K562 (cell line): ENCODE measurements around the gene HSF4. TPM values are rescaled to one million over a fixed set of nuclear protein-coding genes. Genes with fewer than 3 reads are reported as not detected.
A peak's percentile ranks its signal among the peaks of the same experiment; 100 is the strongest.

Experiments
- C11orf30 ChIP-seq: fragments of 450-650 bp; IDR thresholded peaks from 2 replicates; pipeline ENCODE4 v1.6.1; 2016; ENCODE audit warnings: low read depth, mild to moderate bottlenecking
- E2F3 ChIP-seq: fragments of 250-450 bp; sonication (Bioruptor Pico); IDR thresholded peaks from 2 replicates; pipeline ENCODE4 v1.4.0; 2020; ENCODE audit warnings: mild to moderate bottlenecking
- ELF1 ChIP-seq: fragments of 200-800 bp; sonication (Bioruptor generic); IDR thresholded peaks from 2 replicates; pipeline ENCODE4 v1.6.1; 2016; ENCODE audit warnings: missing genetic modification characterization, missing compliant biosample characterization
- HDGF ChIP-seq: fragments of 450-650 bp; IDR thresholded peaks from 2 replicates; pipeline ENCODE4 v1.6.1; 2016
- HMG20B ChIP-seq: fragments of 250-450 bp; sonication (Bioruptor Pico); IDR thresholded peaks from 2 replicates; pipeline ENCODE4 v1.5.0; 2021; ENCODE audit warnings: mild to moderate bottlenecking
- KDM5B ChIP-seq: fragments of 200-600 bp; sonication (generic); IDR thresholded peaks from 2 replicates; pipeline ENCODE4 v1.6.1; 2012; ENCODE audit warnings: low read depth, mild to moderate bottlenecking, moderate library complexity, low read length, control low read depth, inconsistent platforms; ENCODE audit not compliant: insufficient replicate concordance
- MAFG ChIP-seq: fragments of 450-650 bp; conservative IDR thresholded peaks from 2 replicates; pipeline ENCODE4 v1.6.1; 2016; ENCODE audit warnings: missing genetic modification characterization, missing compliant biosample characterization
- MCM5 ChIP-seq: fragments of 450-650 bp; IDR thresholded peaks from 2 replicates; pipeline ENCODE4 v1.6.1; 2016; ENCODE audit warnings: low read depth
- MYNN ChIP-seq, 2 experiments: sonication (generic); formaldehyde crosslinking in 1 of 2; IDR thresholded peaks; 2 replicates each; pipeline versions ENCODE4 v1.5.0 to v1.6.1; 2016 to 2020; ENCODE audit warnings: antibody characterized with exemption in 1 of 2, missing genetic modification reagents in 1 of 2
- NFRKB ChIP-seq: fragments of 450-650 bp; IDR thresholded peaks from 2 replicates; pipeline ENCODE4 v1.6.1; 2016; ENCODE audit warnings: low read depth
- NR3C1 ChIP-seq: sonication (generic); formaldehyde crosslinking; IDR thresholded peaks from 2 replicates; pipeline ENCODE4 v1.8.1; 2022; ENCODE audit warnings: missing genetic modification reagents
- NR4A1 ChIP-seq, 2 experiments: fragments of 250-450 bp in 1 of 2; fragments of 450-650 bp in 1 of 2; sonication (Bioruptor Pico) in 1 of 2; IDR thresholded peaks; 2 replicates each; pipeline versions ENCODE4 v1.4.0 to v1.6.1; 2016 to 2020; ENCODE audit warnings: mild to moderate bottlenecking in 2 of 2, missing compliant biosample characterization in 1 of 2, missing genetic modification characterization in 1 of 2, moderate library complexity in 1 of 2
- PCBP1 ChIP-seq: fragments of 200-400 bp; formaldehyde crosslinking; IDR thresholded peaks from 2 replicates; pipeline ENCODE4 v1.6.1; 2018; ENCODE audit warnings: mild to moderate bottlenecking, low read depth, low read length; ENCODE audit not compliant: poor library complexity, severe bottlenecking
- PHF8 ChIP-seq: fragments of 200-600 bp; sonication (generic); IDR thresholded peaks from 2 replicates; pipeline ENCODE4 v1.6.1; 2012; ENCODE audit warnings: mixed run types, mild to moderate bottlenecking, inconsistent platforms, low read length, moderate library complexity, borderline replicate concordance
- RBM14 ChIP-seq: fragments of 200-400 bp; formaldehyde crosslinking; IDR thresholded peaks from 2 replicates; pipeline ENCODE4 v1.6.1; 2018; ENCODE audit warnings: low read depth, mild to moderate bottlenecking, low read length, moderate library complexity, borderline replicate concordance; ENCODE audit not compliant: insufficient read depth
- TAF7 ChIP-seq: fragments of 450-650 bp; IDR thresholded peaks from 2 replicates; pipeline ENCODE4 v1.6.1; 2016; ENCODE audit warnings: missing genetic modification characterization, missing compliant biosample characterization
- TAF9B ChIP-seq: fragments of 450-650 bp; IDR thresholded peaks from 2 replicates; pipeline ENCODE4 v1.6.1; 2018; ENCODE audit warnings: mild to moderate bottlenecking; ENCODE audit not compliant: partially characterized antibody
- TFAM ChIP-seq: fragments of 250-450 bp; sonication (Bioruptor Pico); conservative IDR thresholded peaks from 2 replicates; pipeline ENCODE4 v1.5.0; 2021; ENCODE audit warnings: mild to moderate bottlenecking, moderate library complexity
- polyA plus RNA-seq, 8 experiments: library from polyadenylated mRNA; depleted of rRNA in 4 of 8; stranded (reverse) in 5 of 8; unstranded in 3 of 8; fragments of >200 nt; fragmentation: Nextera tagmentation in 2 of 8; fragmentation: Illumina TruSeq in 1 of 8; extraction: Ambion mirVana in 2 of 8; extraction: Trizol in 1 of 8; gene quantifications; 2 replicates each; pipeline versions ENCODE4 v1.2.1 to v1.2.3, GENCODE V29; 2011 to 2014; ENCODE audit warnings: inconsistent platforms in 1 of 8, missing spikeins in 1 of 8
- total RNA-seq, 7 experiments: library from RNA; depleted of rRNA in 6 of 7; stranded (reverse); fragments of >200 nt in 6 of 7; fragmentation: Illumina TruSeq in 2 of 7; extraction: Trizol in 2 of 7; gene quantifications; 2 replicates each; pipeline versions ENCODE4 v1.2.1 to v1.2.3, GENCODE V29; 2011 to 2021; ENCODE audit warnings: low replicate concordance in 1 of 7
- TF ChIP-seq, protein P1 (sequence below): conservative IDR thresholded peaks from 2 replicates; pipeline ENCODE4 v1.6.1; 2011; ENCODE audit warnings: low read depth, mild to moderate bottlenecking, low read length; ENCODE audit not compliant: control insufficient read depth
- TF ChIP-seq, protein P2 (sequence below): sonication (generic); formaldehyde crosslinking; IDR thresholded peaks from 2 replicates; pipeline ENCODE4 v1.8.1; 2023; ENCODE audit warnings: mild to moderate bottlenecking, missing genetic modification reagents
- TF ChIP-seq, protein P3 (sequence below): sonication (generic); formaldehyde crosslinking; IDR thresholded peaks from 2 replicates; pipeline ENCODE4 v1.8.0; 2022; ENCODE audit warnings: mild to moderate bottlenecking, missing genetic modification reagents
- TF ChIP-seq, protein P4 (sequence below): sonication (generic); formaldehyde crosslinking; IDR thresholded peaks from 2 replicates; pipeline ENCODE4 v1.8.0; 2022; ENCODE audit warnings: missing genetic modification reagents, mild to moderate bottlenecking, moderate library complexity, borderline replicate concordance

HSF4 gene
- total and polyA plus RNA-seq, 9 of the 15 experiments (the other 6 are each of a cell fraction or from before 2014, with no cell fraction given), result 0.50 to 35.4 (median 8.8) TPM; not detected in 1

DNA sequence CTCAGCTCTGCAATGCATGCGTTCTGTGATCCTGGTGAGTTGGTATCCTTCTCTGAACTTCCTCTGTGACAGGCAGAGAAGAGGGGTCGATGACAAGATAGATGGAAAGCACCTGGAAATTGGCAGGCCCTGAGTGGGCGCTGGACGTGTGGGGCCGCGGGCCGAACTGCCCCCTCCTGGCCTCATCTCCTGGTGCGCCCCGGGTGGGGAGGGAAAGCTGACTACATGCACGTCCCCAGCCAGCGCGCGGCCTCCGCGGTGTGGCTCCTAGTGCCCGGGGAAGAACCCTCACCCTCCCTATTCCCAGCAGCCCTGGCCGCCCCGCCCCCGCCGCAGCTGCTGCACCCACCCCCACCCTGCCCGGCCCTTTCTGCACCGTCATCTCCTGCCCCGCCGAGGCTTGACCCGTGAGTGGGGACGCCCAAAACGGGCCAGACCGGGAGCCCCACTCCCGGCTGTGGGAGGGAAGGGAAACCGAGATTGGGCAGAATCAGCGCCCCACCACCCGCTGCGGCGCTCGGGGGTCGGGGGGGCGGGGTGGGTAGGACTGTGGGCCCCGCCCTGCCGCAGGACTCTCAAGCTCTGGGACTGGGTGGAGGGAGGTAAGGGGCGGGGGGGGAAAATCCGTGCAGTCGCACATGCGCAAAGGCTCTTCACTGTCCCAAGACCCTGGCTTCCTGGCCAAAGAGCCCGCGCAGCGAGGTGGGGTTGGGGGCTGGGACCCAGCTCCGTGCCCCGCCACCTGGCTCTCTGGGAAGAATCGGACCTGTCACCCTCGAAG lies 5.8 kb downstream of the HSF4 start, which contains the start of gene NOL3 (continued):
- TF ChIP-seq, protein P1, sequence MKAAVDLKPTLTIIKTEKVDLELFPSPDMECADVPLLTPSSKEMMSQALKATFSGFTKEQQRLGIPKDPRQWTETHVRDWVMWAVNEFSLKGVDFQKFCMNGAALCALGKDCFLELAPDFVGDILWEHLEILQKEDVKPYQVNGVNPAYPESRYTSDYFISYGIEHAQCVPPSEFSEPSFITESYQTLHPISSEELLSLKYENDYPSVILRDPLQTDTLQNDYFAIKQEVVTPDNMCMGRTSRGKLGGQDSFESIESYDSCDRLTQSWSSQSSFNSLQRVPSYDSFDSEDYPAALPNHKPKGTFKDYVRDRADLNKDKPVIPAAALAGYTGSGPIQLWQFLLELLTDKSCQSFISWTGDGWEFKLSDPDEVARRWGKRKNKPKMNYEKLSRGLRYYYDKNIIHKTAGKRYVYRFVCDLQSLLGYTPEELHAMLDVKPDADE, result no peak
- no peak for TF ChIP-seq TAF7 (tag)
- TF ChIP-seq, protein P2, sequence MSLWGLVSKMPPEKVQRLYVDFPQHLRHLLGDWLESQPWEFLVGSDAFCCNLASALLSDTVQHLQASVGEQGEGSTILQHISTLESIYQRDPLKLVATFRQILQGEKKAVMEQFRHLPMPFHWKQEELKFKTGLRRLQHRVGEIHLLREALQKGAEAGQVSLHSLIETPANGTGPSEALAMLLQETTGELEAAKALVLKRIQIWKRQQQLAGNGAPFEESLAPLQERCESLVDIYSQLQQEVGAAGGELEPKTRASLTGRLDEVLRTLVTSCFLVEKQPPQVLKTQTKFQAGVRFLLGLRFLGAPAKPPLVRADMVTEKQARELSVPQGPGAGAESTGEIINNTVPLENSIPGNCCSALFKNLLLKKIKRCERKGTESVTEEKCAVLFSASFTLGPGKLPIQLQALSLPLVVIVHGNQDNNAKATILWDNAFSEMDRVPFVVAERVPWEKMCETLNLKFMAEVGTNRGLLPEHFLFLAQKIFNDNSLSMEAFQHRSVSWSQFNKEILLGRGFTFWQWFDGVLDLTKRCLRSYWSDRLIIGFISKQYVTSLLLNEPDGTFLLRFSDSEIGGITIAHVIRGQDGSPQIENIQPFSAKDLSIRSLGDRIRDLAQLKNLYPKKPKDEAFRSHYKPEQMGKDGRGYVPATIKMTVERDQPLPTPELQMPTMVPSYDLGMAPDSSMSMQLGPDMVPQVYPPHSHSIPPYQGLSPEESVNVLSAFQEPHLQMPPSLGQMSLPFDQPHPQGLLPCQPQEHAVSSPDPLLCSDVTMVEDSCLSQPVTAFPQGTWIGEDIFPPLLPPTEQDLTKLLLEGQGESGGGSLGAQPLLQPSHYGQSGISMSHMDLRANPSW (CRISPR knock-in tag), result no peak
- TF ChIP-seq NFRKB, result no peak
- TF ChIP-seq MAFG (tag), result peak; percentile 66; the same call in 1 of the 2 replicates
- TF ChIP-seq, protein P3, sequence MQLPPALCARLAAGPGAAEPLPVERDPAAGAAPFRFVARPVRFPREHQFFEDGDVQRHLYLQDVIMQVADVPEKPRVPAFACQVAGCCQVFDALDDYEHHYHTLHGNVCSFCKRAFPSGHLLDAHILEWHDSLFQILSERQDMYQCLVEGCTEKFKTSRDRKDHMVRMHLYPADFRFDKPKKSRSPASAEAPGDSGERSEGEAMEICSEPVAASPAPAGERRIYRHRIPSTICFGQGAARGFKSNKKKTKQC (CRISPR knock-in tag), result no peak
- no peak for TF ChIP-seq ELF1
- peak; percentile 75 for TF ChIP-seq KDM5B
- TF ChIP-seq, protein P4, sequence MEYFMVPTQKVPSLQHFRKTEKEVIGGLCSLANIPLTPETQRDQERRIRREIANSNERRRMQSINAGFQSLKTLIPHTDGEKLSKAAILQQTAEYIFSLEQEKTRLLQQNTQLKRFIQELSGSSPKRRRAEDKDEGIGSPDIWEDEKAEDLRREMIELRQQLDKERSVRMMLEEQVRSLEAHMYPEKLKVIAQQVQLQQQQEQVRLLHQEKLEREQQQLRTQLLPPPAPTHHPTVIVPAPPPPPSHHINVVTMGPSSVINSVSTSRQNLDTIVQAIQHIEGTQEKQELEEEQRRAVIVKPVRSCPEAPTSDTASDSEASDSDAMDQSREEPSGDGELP, result peak; percentile 9; the same call in 1 of the 2 replicates
- no peak for TF ChIP-seq HDGF
- TF ChIP-seq RBM14, result no peak
- TF ChIP-seq E2F3 (CRISPR knock-in tag), result no peak
- TF ChIP-seq NR3C1, result no peak
- no peak for TF ChIP-seq PCBP1
- no peak; the same call in 1 of the 2 replicates for TF ChIP-seq MYNN (IDR thresholded peaks at IDR 0.05)
- no peak for TF ChIP-seq MYNN (CRISPR knock-in tag; IDR thresholded peaks at IDR 0.05)
- TF ChIP-seq PHF8, result peak; percentile 68; the same call in 1 of the 2 replicates
- TF ChIP-seq MCM5, result no peak
- no peak for TF ChIP-seq TFAM (CRISPR knock-in tag)
- no peak for TF ChIP-seq HMG20B
- peak; percentile 69 for TF ChIP-seq C11orf30
- TF ChIP-seq NR4A1 (CRISPR knock-in tag; IDR thresholded peaks at IDR 0.05), result no peak
- TF ChIP-seq NR4A1 (tag; IDR thresholded peaks at IDR 0.05), result no peak
- no peak for TF ChIP-seq TAF9B
